Suppressor macrophage treated with lipopolysaccharide for 4 hours (primary cell): ENCODE results near the gene PCED1B.
"Not testable (repeated sequence)": the region's sequence is repeated elsewhere in the genome, so short reads cannot be mapped to it uniquely, and the experiment has no call there.

Experiments
- DNase-seq: peaks from one replicate; pipeline ENCODE4 v3.0.0-alpha.2; 2020

The PCED1B gene

DNA sequence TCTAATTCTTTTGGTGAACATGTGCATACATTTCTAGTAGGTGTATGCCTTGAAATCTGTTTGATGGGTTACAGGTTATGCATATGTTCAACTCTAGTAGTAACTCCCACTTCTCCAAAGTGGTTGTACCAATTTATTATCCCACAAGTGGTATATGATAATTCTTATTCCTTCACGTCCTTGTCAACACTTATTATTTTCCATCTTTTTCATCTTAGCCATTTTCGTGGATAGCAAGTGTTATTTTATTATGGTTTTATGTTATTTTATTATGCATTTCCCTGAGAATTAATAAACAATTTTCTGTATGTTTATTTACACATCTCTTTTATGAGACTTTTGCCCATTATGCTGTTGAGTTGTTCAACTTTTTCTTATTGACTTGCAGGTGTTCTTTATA, 11.6 kb downstream of the PCED1B start:
- DNase-seq, result no peak

DNA sequence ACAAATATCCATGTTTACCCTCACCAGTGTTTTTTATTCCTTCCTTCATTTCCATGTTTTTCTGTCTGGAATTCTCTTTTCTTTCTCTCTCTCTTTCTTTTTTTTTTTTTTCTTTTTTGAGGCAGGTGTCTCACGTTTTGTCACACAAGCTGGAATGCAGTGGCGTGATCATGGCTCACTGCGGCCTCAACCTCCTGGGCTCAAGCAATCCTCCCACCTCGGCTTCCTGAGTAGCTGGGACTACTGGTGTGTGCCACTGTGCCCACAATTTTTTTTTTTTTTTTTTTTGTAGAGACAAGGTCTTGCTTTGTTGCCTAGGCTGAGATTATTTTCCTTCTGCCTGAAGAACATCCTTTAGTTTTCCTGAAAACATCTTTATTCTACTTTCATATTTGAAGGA, 15.4 kb downstream of the PCED1B start:
- no peak for DNase-seq

DNA sequence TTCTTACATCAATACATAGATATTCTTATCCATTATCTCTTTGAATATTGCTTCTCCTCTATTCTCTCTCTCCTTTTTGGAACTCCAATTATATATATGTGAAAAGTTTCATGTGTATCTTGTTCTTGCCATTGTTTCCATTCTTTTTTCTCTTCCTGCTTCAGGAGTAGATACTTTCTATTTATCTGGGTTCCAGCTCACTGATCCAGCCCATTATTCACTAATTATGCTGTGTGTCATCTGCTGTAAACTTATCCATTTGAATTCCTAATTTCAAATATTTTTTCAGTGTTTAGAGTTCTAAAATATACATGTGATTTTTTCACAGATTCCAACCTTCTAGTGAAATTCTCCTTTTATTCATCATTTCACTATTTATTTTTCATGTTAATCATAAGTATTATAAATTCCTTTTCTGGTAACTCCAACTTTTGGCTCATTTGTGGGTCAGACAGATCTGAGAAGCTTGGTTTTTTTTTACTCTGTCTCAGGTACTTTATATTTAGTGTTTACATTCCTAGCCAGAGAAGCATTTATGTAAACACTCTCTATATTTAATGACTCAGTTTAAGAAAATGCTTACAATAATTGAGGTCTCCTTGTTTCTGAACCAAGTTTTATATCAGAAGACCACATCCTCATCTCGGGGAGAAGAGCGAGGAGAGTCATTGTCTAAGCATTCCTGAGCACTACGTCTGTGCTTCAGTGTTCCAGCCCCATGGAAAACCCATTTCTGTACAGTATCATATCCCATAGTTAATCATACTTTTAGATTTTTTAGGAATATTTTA, 16.2 kb downstream of the PCED1B start:
- no peak for DNase-seq

DNA sequence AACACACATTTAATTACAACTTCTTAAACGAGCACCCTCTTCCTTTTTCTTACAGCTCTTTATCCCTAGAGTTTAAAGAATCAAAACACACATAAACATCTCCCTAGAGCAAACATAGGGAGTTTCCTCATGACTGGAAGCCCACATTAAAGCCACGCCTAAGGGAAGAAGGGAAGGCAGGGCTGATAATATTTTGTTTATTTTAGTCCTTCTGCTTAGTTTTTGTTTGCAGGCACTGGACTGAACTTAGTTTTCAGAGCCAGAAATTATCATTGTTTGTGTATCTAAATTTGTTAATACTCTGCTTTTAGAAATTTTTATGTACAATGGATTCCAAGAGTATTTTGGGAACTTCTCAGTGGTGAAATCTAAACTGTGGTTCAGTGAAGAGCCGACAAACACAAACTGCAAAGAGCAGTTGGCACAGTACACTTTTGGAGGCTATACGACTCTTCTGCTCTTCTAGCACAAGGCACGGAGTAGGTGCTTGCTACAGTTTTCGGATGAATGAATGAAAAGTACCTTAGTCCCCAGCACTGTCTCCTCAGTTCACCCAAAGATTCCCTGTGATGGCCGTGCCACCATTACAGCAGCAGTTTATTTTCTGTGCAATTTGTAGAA, 18.0 kb downstream of the PCED1B start:
- no peak for DNase-seq

DNA sequence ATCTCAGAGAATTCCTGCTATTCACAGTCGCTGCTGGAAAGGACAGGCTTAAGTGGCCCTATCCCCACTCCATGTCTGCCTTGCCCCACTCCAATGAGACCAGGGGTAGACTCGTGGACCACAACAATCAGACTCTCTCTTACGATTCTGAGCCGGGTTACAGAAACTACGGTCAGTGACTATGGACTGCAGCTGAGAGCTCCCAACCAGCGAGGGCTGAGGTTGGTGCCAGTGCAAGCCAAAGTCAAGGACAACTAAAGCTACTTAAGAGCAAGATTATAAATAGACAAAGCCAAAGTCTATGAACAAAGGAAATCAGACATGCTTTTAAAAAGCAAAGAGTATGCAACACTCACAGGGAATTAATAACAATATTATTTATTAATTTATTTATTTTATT, 18.7 kb downstream of the PCED1B start:
- no peak for DNase-seq

DNA sequence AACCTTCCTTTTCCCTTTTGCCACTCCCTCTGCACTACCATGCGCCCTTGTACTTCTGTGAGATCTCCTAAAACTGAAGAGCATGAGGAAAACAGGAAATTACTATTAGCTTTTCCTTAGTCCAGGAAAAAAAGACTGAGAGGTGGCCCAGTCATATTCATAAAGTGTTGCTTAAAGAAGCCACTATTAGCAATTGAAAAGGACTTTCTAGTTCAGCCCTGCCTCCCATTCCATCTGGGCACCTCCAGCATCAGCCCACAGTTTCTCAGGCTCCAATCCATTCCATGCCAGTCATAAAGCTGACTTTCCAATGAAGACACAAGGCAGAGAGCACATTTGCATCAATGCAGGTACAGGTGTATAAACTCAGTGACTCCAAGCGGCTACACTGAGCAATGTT, 20.2 kb downstream of the PCED1B start:
- DNase-seq, result no peak

DNA sequence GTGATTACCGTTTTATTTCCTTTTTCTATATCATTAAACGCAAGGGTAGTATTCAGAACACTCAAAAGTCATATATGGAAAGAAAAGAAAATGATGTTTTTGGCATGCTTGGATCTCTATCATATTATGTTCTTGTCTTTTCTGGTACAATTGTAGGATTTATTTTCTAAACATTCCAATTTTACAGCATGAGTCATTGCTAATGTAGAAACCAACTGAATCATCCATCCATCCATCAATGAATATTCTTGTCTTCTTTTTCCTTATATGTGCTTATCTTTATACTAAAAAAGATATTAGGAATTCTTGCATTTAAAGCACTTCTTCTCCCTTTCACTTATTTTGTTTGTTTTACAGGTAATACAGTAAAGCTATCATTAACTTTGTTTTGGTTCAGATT, 20.7 kb downstream of the PCED1B start:
- DNase-seq, result no peak

DNA sequence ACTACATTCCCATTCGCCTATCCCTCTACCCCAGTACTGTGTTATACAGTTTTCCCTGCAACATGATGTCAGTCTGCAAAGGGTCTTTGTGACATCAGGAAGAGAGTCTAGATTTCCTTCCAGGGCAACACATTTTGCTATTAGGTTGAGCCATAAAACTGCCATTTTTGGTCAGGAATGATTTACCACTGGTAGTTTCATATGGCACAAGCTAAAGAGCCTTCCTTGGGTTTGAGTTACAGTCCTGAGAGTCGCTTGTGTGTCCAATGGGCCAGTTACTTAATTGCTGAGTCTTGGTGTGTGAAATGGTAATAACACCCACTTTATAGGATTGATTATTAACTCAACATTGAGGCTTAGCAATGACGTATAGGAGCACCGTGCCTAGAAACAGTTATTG, 23.0 kb downstream of the PCED1B start:
- DNase-seq, result no peak

DNA sequence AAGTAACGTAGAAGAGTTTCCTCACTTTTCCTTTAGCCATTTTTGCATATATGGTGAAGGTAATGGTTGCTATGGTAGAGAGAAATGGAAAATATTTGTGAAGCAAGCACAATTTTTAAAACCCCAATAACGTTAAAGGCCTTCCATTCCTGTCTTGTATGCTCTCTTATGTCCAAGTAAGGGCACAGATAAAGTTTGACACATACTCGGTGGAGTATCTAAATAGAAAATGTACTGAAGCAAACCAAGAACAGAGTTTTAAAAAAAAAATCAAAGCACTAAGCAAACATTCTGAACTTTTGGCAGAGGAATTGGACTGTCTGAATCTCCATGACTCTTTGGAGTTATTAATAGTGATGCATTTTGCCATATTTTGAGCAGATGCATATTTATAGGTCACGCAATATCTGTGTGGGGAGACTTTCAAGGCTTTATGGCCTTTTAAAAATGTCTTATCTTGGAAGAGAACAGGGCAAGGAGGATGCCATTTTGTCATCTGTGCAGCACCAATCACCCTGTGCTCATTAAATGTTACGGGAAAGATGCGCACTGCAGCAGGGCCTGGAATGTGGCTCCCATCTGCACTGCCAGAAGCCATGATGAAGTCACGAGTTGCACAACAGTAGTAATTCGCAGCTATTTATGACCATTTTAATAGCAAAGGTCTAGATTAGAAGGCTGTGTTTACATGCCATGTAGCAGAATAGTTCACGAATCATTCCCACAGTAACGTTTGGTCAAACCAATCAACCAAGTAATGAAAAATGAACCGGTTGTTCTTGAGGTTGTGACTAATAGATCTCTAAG, 23.6 kb downstream of the PCED1B start:
- DNase-seq, result no peak

DNA sequence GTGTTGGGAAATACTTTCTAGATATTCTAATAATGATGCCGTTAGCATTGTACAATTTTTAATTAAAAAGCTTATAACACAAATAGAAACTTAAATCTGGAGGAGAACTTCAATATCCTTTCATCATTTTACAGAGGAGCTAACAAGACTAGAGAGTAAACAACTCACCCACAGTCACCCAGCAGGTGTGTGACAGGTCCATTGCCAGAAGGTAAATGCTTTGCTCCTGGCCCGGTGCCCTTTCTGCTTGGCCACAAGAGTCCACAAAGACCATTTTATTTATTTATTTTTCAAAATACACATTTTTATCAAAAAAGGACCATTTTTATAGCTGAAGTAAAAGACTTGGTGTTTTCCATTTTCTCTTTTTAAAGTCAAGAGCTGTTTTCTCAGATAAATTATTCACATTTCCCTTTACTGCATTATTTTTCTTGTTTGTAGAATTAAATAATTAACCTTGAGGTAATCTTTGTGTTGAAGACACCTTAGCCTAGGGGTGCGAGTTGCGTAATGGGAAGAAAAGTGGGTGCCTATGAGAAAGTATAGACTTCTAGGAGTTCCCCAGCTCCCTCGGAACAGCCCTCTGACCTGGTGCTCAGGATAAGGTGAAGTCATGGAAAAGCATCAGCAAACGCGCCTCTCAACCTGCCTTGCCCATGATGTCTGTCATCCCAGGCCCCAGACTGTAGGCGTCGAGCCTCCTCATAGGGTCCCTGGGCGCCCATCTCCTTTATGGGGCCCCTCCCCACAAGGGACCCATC, 26.7 kb downstream of the PCED1B start:
- DNase-seq, result no peak

DNA sequence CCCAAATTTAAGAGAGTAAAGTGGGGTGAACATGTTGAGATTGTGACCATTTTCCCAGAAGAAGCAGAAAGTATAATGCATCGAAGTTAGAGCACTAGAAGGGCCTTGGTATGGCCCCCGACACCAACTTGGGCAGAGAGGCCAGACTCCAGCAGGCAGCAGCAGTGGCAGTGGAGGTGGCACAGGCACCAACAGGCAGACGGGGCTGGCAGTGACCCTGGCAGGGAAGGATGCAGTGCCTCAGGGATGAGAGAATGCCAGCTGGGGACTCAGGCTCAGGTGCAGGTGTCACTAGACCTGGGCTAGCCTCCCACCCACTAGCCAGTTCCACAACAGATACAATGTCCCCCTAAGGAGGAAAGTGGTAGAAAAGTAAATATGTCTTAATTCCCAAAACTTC, 28.0 kb downstream of the PCED1B start:
- DNase-seq, result no peak

DNA sequence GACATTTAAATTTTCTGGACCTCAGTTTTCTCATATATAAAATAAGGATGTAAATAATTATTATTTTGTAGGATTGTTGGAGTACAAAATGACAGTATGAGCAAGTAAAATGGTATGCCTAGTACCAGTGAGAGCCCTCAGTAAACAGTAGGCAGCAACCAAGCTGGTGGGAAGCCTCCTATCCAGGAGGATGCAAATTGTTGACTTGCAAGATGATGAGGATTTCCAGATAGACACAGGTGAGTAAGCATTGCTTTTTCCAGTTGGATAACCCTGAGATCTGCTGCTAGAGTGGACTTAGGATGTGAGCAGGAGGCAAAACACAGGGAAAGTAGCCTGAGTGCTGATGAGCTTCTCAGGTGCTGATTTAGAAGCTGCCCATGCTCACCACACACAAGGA, 28.5 kb downstream of the PCED1B start:
- no peak for DNase-seq

DNA sequence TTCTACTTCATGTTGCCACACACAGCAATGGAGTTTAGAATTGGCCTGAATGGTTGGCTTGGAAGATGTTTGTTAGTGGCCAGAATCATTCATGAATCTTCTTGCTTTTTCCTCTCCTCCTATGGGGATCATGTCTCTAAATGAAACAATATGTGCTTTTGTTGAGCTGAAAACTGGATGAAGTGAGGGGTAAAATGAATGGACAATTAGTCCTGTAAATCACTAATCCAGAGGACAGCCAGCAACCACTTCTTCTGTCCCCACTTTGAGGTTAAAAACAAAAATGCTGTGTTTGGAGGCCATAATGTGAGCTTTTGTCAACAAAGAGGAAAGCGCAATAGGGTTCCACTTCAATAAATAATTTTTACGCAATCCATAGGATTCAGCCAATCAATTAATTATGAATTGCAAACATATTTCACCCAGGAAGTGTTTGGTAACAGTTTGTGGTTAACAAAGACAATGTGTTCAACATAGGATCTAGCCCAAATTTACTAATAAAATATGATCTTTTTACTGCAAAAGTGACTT, 30.7 kb downstream of the PCED1B start:
- no peak for DNase-seq

DNA sequence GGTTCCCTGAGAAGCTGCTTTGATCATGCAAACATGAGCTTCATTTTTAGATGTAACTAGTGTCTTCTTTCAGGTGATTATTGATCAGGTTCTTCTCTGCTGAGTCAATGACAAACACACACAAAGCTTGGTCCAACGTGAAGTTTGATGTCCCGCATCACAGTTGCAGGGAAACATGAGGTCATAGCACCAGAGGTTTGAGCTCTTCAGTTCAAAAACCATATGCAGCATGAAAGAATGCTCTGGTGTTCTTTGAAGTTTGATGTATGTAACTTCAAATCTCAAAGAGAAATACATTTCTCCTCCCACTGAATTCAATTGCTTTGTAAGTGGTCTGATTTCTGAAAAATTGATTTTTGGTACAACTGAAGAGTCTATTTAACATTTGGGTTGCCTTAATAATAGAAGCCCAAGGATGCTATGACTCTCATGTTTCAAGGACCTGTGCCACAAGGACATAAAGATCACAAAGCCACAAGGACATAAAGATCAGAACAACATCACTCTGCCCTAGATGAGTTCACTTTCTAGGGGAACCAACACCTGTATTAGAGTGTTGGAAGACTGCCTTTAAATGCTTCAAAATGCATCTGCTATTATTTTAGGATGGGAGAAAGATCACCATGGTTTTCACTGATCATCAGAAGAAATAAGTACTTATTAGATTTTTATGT, 31.4 kb downstream of the PCED1B start:
- no peak for DNase-seq

DNA sequence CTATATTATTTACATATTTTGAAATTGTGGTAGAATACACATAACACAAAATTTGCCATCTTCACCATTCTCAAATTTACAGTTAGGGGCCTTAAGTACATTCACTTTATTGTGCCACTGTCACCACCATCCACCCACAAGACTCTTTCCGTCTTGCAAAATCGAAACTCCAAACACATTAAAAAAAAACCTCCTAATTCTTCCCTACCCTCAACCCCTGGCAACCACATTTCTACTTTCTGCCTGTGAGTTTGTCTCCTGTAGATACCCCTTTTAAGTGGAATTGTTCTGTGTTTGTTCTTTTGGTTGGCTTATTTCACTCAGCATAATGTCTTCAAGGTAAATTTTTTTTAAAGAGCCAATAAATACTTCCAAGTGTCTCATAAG, 32.0 kb downstream of the PCED1B start:
- no peak for DNase-seq

DNA sequence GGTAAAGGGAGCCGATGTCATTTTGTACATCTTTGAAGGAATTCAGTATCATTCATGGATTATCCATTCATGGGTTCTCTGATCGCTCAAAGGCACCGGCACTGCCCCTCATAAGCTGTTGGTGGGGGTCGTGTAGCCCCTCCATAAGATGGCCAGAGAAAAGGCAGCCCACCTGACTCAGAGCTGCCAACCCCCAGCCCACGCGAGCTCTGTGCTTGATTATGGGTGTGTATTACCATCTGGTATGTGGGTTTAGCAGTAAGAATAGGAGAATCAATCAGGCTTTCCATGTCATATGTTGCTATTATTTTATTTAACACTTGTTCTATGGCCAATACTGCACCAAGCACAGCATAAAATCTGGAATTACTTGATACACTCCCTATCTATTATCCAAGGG, 32.4 kb downstream of the PCED1B start:
- no peak for DNase-seq

DNA sequence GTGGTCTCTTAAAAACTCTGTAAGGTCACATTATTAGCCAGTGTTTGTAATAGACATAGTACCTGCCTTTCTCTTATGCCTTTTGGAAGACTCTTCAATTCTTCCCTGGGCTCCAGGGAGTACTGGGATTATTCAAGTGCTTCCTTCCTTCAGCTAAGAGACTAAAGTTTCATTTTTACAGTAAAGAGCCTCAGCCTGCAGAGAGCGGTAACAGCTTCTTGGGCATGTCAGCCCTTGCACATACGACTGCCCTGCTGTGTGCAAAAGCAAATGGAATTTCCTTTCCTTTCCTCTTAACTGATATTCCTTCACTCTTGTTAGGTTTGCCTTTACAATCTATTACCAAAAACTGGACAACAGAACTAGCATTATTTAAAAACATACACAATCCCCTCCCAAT, 33.3 kb downstream of the PCED1B start:
- DNase-seq, result no peak

DNA sequence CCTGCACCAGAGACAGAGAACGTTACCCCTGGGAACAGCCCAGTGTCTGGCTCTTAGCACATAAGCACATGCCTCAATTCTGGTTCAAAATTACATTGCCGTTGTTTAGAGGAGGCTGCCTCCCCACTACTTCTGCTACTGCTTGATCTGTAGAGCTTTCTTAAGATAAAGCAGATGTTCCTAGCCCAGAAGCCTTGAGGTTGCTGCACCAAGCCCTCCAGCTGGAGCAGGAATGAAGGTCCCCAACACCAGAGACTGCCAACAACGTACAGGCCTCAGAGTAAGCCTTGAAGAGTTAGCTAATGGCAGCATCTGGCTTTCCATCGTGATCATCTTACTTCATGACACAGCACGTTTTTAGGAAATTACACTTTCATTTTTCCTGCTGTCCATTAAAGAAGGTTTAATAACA, 35.1 kb downstream of the PCED1B start:
- no peak for DNase-seq

DNA sequence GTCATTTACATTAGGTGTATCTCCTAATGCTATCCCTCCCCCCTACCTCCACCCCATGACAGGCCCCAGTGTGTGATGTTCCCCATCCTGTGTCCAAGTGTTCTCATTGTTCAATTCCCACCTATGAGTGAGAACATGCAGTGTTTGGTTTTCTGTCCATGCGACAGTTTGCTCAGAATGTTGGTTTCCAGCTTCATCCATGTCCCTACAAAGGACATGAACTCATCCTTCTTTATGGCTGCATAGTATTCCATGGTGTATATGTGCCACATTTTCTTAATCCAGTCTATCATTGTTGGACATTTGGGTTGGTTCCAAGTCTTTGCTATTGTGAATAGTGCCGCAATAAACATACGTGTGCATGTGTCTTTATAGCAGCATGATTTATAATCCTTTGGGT, 37.9 kb downstream of the PCED1B start:
- not testable (repeated sequence) for DNase-seq

DNA sequence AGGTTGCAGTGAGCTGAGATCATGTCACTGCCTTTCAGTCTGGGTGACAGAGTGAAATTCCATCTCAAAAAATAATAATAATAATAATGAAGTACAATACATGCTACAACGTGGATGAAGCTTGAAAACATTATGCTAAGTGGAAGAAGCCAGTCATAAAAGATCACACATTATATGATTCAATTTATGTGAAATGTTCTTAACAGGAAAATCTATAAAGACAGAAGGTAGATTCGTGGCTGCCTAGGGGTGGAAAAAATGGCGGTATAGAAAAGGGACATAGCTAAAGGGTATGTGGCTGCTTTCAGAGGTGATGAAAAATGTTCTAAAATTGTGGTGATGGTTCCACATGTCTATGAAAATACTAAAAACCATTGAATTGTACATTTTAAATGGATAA, 41.3 kb downstream of the PCED1B start:
- no peak for DNase-seq

DNA sequence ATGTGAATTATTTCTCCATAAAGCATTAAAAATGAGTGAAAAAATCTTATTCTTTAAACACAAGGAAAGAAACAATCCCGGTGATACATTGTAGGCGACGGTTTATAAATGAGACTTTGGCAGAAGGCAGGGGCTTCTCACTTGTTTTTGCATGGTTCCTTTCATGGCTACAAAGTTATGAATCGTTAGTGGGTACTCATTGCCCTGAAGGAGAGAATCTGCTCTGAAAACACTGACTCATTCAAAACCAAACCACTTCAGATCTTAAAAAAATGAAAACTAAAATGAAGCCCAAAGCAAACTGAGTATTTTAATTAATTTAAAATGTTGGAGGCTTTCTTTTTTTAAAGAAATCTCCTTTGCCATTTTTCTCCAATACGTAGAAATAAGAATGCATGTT, 41.7 kb downstream of the PCED1B start:
- no peak for DNase-seq

DNA sequence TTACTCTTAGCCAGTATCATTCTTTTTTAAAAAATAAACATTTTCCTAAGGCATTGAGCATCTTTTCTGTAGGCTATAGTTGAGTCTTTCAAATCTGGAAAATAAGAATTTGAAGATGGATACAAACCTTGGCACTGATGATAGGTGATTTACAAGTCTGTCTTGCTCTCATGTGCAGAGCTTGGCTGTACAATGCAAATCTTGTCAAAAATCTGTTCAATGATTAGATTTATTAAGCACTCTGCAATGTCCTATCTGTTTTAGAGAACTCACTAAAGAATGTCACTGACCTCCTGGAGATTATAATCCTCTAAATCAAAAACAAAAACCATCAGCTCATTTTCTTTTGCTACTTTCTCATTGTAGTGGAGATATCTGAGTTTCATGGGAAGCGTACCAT, 43.2 kb downstream of the PCED1B start:
- DNase-seq, result no peak

DNA sequence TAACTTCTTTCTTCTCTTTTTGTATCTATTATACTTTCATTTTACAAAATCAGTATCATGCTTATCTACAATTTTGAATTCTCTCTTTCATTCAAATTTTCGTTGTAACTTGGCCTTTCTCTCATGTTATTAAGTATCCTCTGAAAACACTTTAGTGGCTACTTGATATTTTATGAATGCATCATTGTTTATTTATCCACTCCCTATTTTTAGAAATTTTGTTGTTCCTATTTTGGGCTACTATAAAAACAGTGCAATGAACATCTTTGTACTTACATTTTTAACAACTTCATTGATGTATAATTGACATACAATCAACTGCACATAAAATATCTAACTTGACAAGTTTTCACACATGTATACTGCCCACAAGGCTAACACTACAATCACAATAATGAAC, 44.3 kb downstream of the PCED1B start:
- no peak for DNase-seq
